Astrocyte (in vitro differentiated cells and primary cell): ENCODE measurements around the gene LMOD1. TPM values are rescaled to one million over a fixed set of nuclear protein-coding genes. Genes with fewer than 3 reads are reported as not detected.

Source experiments
- DNase-seq: peaks from one replicate; pipeline ENCODE4 v3.0.0-alpha.2; 2010; ENCODE audit warnings: low read depth
- FAIRE-seq: peaks from 2 replicates; lab custom pipeline; 2011; peaks lifted over from hg19 to GRCh38; lab: Jason Lieb, UNC
- H2AFZ ChIP-seq: 2 replicates; pipeline ENCODE4 v1.6.0; 2012; ENCODE audit warnings: low read depth, low read length, inconsistent platforms
- H3K27ac ChIP-seq: 2 replicates; pipeline ENCODE4 v1.5.1; 2011; ENCODE audit warnings: low read depth, low read length, inconsistent platforms
- H3K27me3 ChIP-seq: 2 replicates; pipeline ENCODE4 v1.6.0; 2011; ENCODE audit warnings: low read length, inconsistent platforms; ENCODE audit not compliant: insufficient read depth
- H3K36me3 ChIP-seq: 2 replicates; pipeline ENCODE4 v1.5.1; 2011; ENCODE audit warnings: low read length, inconsistent platforms; ENCODE audit not compliant: insufficient read depth
- H3K4me1 ChIP-seq: 2 replicates; pipeline ENCODE4 v1.5.1; 2011; ENCODE audit warnings: low read length, inconsistent platforms; ENCODE audit not compliant: insufficient read depth
- H3K4me2 ChIP-seq: 2 replicates; pipeline ENCODE4 v1.6.0; 2012; ENCODE audit warnings: low read length, inconsistent platforms
- H3K4me3 ChIP-seq: 2 replicates; pipeline ENCODE4 v1.5.1; 2011; ENCODE audit warnings: low read depth, mild to moderate bottlenecking, low read length, inconsistent platforms; ENCODE audit not compliant: insufficient read depth
- H3K79me2 ChIP-seq: 2 replicates; pipeline ENCODE4 v1.6.0; 2012; ENCODE audit warnings: mild to moderate bottlenecking, low read length, inconsistent platforms; ENCODE audit not compliant: insufficient read depth
- H3K9ac ChIP-seq: 2 replicates; pipeline ENCODE4 v1.6.0; 2012; ENCODE audit warnings: mild to moderate bottlenecking, low read length, inconsistent platforms
- H3K9me3 ChIP-seq: 2 replicates; pipeline ENCODE4 v1.5.1; 2012; ENCODE audit warnings: low read depth, mild to moderate bottlenecking, low read length, inconsistent platforms; ENCODE audit not compliant: insufficient read depth
- H4K20me1 ChIP-seq: 2 replicates; pipeline ENCODE4 v1.6.0; 2012; ENCODE audit warnings: low read length, inconsistent platforms; ENCODE audit not compliant: insufficient read depth
- H3K27ac Mint-ChIP-seq: one replicate; pipeline ENCODE4 v1.8.0; 2021; ENCODE audit warnings: mild to moderate bottlenecking, mixed read lengths; ENCODE audit not compliant: unreplicated experiment
- H3K27me3 Mint-ChIP-seq: one replicate; pipeline ENCODE4 v1.8.0; 2021; ENCODE audit warnings: low read depth, mixed read lengths; ENCODE audit not compliant: unreplicated experiment
- H3K36me3 Mint-ChIP-seq: one replicate; pipeline ENCODE4 v1.8.0; 2021; ENCODE audit warnings: low read depth, mixed read lengths; ENCODE audit not compliant: unreplicated experiment
- H3K4me1 Mint-ChIP-seq: one replicate; pipeline ENCODE4 v1.8.0; 2021; ENCODE audit warnings: low read depth, mixed read lengths; ENCODE audit not compliant: unreplicated experiment
- H3K4me3 Mint-ChIP-seq: one replicate; pipeline ENCODE4 v1.8.0; 2021; ENCODE audit warnings: mild to moderate bottlenecking, moderate library complexity, mixed read lengths; ENCODE audit not compliant: unreplicated experiment
- H3K9me3 Mint-ChIP-seq: one replicate; pipeline ENCODE4 v1.8.0; 2021; ENCODE audit warnings: mild to moderate bottlenecking, mixed read lengths; ENCODE audit not compliant: unreplicated experiment
- CTCF ChIP-seq: IDR thresholded peaks from 2 replicates; pipeline ENCODE4 v1.5.1; 2011; ENCODE audit warnings: low read depth, mild to moderate bottlenecking, inconsistent platforms, low read length, moderate library complexity; ENCODE audit not compliant: insufficient read depth
- EZH2 ChIP-seq: IDR thresholded peaks from 2 replicates; pipeline ENCODE4 v1.6.1; 2012; ENCODE audit warnings: mild to moderate bottlenecking, low read length, inconsistent platforms; ENCODE audit not compliant: insufficient read depth
- total RNA-seq: library from RNA; stranded (reverse); gene quantifications from 2 replicates; pipeline ENCODE4 v1.2.1, GENCODE V29; 2021

The LMOD1 gene
- total RNA-seq, 1 donor from 2014 or later, result 13.2 TPM

GRCh38 chr1:201917362-201918033 lies 28.9 kb downstream of the LMOD1 start:
- Histone ChIP-seq H4K20me1 (no peaks in the 10 kb centered on the region), H3K9me3 (no peaks in the 10 kb centered on the region), H3K36me3 (no peaks in the 10 kb centered on the region), H3K4me3 (no peak overlapping the region), H3K9ac (peak overlapping the region; percentile 5), H3K79me2 (no peaks in the 10 kb centered on the region), H3K4me1 (peaks cover 24% of the 10 kb centered on the region), H3K4me2 (peak overlapping the region; percentile 57), H3K27ac (peak overlapping the region; percentile 31), H2AFZ (no peak overlapping the region), H3K27me3 (no peaks in the 10 kb centered on the region)
- Mint-ChIP-seq H3K4me1 (peaks cover 26% of the 10 kb centered on the region), H3K9me3 (peaks cover 4% of the 10 kb centered on the region), H3K27ac (no peak overlapping the region), H3K4me3 (peak overlapping the region; percentile 50), H3K36me3 (peaks cover 8% of the 10 kb centered on the region), H3K27me3 (no peaks in the 10 kb centered on the region)
- TF ChIP-seq CTCF (no peak), EZH2 (no peak)
- peak; percentile 91 for FAIRE-seq
- peak; percentile 90 for DNase-seq

DNA sequence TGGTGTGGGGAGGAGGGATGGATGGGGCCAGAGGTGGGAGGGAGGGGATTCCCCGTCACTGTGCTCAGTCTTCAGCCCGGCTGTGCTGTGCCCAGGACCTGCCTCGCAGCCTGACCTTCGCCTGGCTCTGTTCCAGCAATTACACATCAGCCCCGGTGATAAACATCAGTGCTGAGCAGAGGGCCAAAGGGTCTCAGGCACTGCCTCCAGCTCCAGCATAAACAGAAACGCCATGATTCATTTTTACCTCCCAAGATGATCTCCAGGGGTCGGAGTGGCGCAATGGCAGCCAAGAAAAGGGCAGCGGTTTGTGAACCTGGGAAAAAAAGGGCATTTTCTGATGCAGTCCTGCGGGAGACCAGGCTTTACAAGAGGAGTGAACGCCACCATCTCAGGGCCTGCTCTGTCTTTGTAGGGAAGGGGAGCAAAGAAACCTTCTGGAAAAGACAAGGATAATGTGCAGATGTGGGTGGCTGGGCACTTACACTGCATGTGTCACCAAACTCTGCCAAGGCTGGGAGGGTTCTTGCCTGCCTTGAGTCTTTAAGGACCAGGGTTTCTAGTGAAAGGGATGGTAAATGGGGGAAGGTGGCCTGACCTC lies 29.6 kb downstream of the LMOD1 start:
- H3K4me1 Mint-ChIP-seq, result peaks cover 26% of the 10 kb centered on the region
- Histone ChIP-seq H3K4me2 (peak overlapping the region; percentile 57), H4K20me1 (no peaks in the 10 kb centered on the region), H3K9me3 (no peaks in the 10 kb centered on the region), H2AFZ (peak overlapping the region; percentile 12), H3K27me3 (no peaks in the 10 kb centered on the region), H3K9ac (peak overlapping the region; percentile 5), H3K27ac (peak overlapping the region; percentile 31), H3K4me3 (no peak overlapping the region), H3K4me1 (peaks cover 24% of the 10 kb centered on the region), H3K36me3 (no peaks in the 10 kb centered on the region), H3K79me2 (no peaks in the 10 kb centered on the region)
- H3K4me3 Mint-ChIP-seq, result peak overlapping the region; percentile 42
- no peaks in the 10 kb centered on the region for H3K27me3 Mint-ChIP-seq
- peak overlapping the region; percentile 80 for H3K27ac Mint-ChIP-seq
- DNase-seq, result peak; percentile 76
- FAIRE-seq, result peak; percentile 23
- no peaks in the 10 kb centered on the region for H3K9me3 Mint-ChIP-seq
- TF ChIP-seq EZH2, result no peak
- TF ChIP-seq CTCF, result no peak
- peaks cover 11% of the 10 kb centered on the region for H3K36me3 Mint-ChIP-seq
